ENCODE measurements around the gene SRBD1. TPM values are rescaled to one million over a fixed set of nuclear protein-coding genes. Genes with fewer than 3 reads are reported as not detected.

Gene SRBD1
- total and polyA plus RNA-seq, 2 experiments from 2014 or later, result 8.1 to 19.2 TPM

DNA sequence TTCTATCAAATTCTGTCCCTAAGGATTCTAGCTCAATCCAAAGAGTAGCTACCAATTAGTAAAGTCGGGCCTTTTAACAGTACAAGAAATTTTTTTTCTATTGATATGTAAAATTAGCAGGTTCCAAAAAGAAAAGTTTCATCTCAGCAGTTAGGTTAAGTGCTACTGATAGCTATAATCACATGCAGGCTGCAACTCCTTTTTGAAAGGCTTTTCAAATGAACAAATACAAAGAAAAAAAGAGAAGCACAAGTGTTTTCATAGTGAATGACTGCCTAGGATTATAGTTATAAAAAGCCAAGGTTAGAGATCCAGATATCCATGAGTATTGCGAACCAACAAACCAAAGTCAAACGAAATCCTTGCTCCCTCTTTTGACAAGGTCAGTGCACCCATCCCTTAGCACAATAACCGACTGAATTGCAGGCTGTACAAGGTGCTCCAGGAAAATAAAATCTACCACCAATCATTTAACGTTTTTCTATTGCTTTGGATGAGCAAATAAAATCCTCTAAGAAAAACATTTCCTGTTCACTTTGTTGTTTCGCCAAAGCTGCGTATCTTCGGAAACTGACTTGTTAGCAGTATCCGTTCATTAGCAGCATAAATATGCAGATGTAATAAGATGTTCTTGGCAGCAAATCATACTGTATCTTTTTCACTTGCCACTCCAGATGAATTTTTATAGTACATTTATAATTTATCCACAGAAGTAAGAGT, 100.2 kb downstream of the SRBD1 start:
- TF ChIP-seq EZH2 (IDR thresholded peaks at IDR 0.05; ENCODE audit: insufficient read depth, poor library complexity, severe bottlenecking), result no peak
- TF ChIP-seq EZH2phosphoT487 (IDR thresholded peaks at IDR 0.05; ENCODE audit: insufficient read depth, low read depth), result no peak

DNA sequence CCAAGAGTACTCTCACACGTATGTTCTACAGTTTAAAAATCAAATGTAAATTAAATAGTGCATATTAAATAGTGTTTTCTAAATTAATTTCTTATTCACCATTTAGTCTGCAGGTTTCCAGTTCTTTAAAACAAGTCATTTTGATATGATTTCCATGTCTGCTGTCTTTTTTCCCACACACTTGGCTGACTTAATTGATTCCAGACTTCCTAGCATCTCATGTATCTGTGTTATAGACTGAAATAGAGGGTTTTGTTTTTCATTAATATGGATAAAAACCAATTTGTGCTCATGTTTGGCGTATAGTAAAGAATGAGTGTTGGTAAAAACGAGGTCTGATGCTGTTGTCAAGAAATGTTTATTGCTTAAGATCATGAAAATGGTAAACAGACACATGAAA, 104.3 kb downstream of the SRBD1 start:
- Histone ChIP-seq H3K4me3 (no peak overlapping the region), H3K9me3 (ENCODE audit: low read depth) (no peaks in the 10 kb centered on the region), H3K9me2 (ENCODE audit: insufficient read depth) (no peaks in the 10 kb centered on the region), H3K4me1 (ENCODE audit: insufficient read depth) (no peaks in the 10 kb centered on the region), H3K36me3 (ENCODE audit: low read depth) (no peaks in the 10 kb centered on the region), H3K9ac (no peak overlapping the region), H3F3A (ENCODE audit: insufficient read depth) (no peaks in the 10 kb centered on the region), H3K79me2 (ENCODE audit: insufficient read depth) (no peaks in the 10 kb centered on the region), H4K20me1 (ENCODE audit: insufficient read depth) (no peaks in the 10 kb centered on the region), H3K27ac (no peak overlapping the region), H3K27me3 (replicated peaks; ENCODE audit: insufficient read depth) (no peaks in the 10 kb centered on the region), H3K4me2 (ENCODE audit: unreplicated experiment) (no peak overlapping the region), H2AFZ (no peak overlapping the region)
- no peak for DNase-seq
- in situ Hi-C loops (cut with MboI), result no loop called here
- WGBS, 2 experiments (ENCODE audit: low coverage in 1 of 2, low lambda C conversion rate in 2 of 2, missing lambda C conversion rate in 2 of 2), result 65 to 66% methylated on average over 3 of the region's 3 CpGs
- TF ChIP-seq EZH2phosphoT487 (IDR thresholded peaks at IDR 0.05; ENCODE audit: insufficient read depth, low read depth) (no peak), EZH2 (IDR thresholded peaks at IDR 0.05; ENCODE audit: insufficient read depth, poor library complexity, severe bottlenecking) (no peak)

More for the DNA sequence above, 100.2 kb downstream of the SRBD1 start:
- H3K9me2 ChIP-seq (ENCODE audit: insufficient read depth), result no peaks in the 10 kb centered on the region
- no peak for DNase-seq
- no peak overlapping the region for H3K4me2 ChIP-seq (ENCODE audit: unreplicated experiment)
- H4K20me1 ChIP-seq (ENCODE audit: insufficient read depth), result no peaks in the 10 kb centered on the region
- in situ Hi-C loops (cut with MboI), result no loop called here
- 61 to 64% methylated on average over 9 of the region's 9 CpGs for WGBS, 2 experiments (ENCODE audit: low coverage in 1 of 2, low lambda C conversion rate in 2 of 2, missing lambda C conversion rate in 2 of 2)
- H3F3A ChIP-seq (ENCODE audit: insufficient read depth), result no peaks in the 10 kb centered on the region
- no peaks in the 10 kb centered on the region for H3K79me2 ChIP-seq (ENCODE audit: insufficient read depth)
- no peaks in the 10 kb centered on the region for H3K27me3 ChIP-seq (replicated peaks; ENCODE audit: insufficient read depth)
- H3K9me3 ChIP-seq (ENCODE audit: low read depth), result no peaks in the 10 kb centered on the region
- H2AFZ ChIP-seq, result no peak overlapping the region
- H3K4me1 ChIP-seq (ENCODE audit: insufficient read depth), result no peaks in the 10 kb centered on the region
- no peak overlapping the region for H3K27ac ChIP-seq
- no peak overlapping the region for H3K4me3 ChIP-seq
- no peaks in the 10 kb centered on the region for H3K36me3 ChIP-seq (ENCODE audit: low read depth)
- no peak overlapping the region for H3K9ac ChIP-seq

GRCh38 chr2:45505138-45505537, 105.9 kb downstream of the SRBD1 start:
- Histone ChIP-seq H3K27ac (no peak overlapping the region), H3K27me3 (replicated peaks; ENCODE audit: insufficient read depth) (no peaks in the 10 kb centered on the region), H3K4me1 (ENCODE audit: insufficient read depth) (no peaks in the 10 kb centered on the region), H3K4me2 (ENCODE audit: unreplicated experiment) (no peak overlapping the region), H4K20me1 (ENCODE audit: insufficient read depth) (no peaks in the 10 kb centered on the region), H3K9me3 (ENCODE audit: low read depth) (no peaks in the 10 kb centered on the region), H3K4me3 (no peak overlapping the region), H3K36me3 (ENCODE audit: low read depth) (no peaks in the 10 kb centered on the region), H3K9me2 (ENCODE audit: insufficient read depth) (no peaks in the 10 kb centered on the region), H3K79me2 (ENCODE audit: insufficient read depth) (no peaks in the 10 kb centered on the region), H3F3A (ENCODE audit: insufficient read depth) (no peaks in the 10 kb centered on the region), H3K9ac (no peak overlapping the region), H2AFZ (no peak overlapping the region)
- in situ Hi-C loops (cut with MboI), result no loop called here
- DNase-seq, result no peak
- TF ChIP-seq EZH2 (IDR thresholded peaks at IDR 0.05; ENCODE audit: insufficient read depth, poor library complexity, severe bottlenecking), result no peak
- WGBS, 2 experiments (ENCODE audit: low coverage in 1 of 2, low lambda C conversion rate in 2 of 2, missing lambda C conversion rate in 2 of 2), result 100% methylated on average over 1 of the region's 1 CpG

GRCh38 chr2:45498661-45499550, 112.2 kb downstream of the SRBD1 start:
- 92 to 96% methylated on average over 1 of the region's 1 CpG for WGBS, 2 experiments (ENCODE audit: low coverage in 1 of 2, low lambda C conversion rate in 2 of 2, missing lambda C conversion rate in 2 of 2)
- H3F3A ChIP-seq (ENCODE audit: insufficient read depth), result 0 out of 2 replicates have a peak, but pooled peaks cover 7% of the 10 kb centered on the region
- in situ Hi-C loops (cut with MboI), result no loop called here
- no peaks in the 10 kb centered on the region for H3K79me2 ChIP-seq (ENCODE audit: insufficient read depth)
- H3K27me3 ChIP-seq (replicated peaks; ENCODE audit: insufficient read depth), result no peaks in the 10 kb centered on the region
- H3K4me2 ChIP-seq (ENCODE audit: unreplicated experiment), result no peak overlapping the region
- no peak overlapping the region for H3K4me3 ChIP-seq
- H3K9ac ChIP-seq, result no peak overlapping the region
- H3K9me3 ChIP-seq (ENCODE audit: low read depth), result no peaks in the 10 kb centered on the region
- DNase-seq, result no peak
- no peaks in the 10 kb centered on the region for H3K9me2 ChIP-seq (ENCODE audit: insufficient read depth)
- no peaks in the 10 kb centered on the region for H4K20me1 ChIP-seq (ENCODE audit: insufficient read depth)
- peaks cover 7% of the 10 kb centered on the region; the same call in 1 of the 2 replicates for H3K4me1 ChIP-seq (ENCODE audit: insufficient read depth)
- TF ChIP-seq EZH2 (IDR thresholded peaks at IDR 0.05; ENCODE audit: insufficient read depth, poor library complexity, severe bottlenecking), result no peak
- no peak for TF ChIP-seq EZH2phosphoT487 (IDR thresholded peaks at IDR 0.05; ENCODE audit: insufficient read depth, low read depth)
- no peak overlapping the region for H2AFZ ChIP-seq
- H3K27ac ChIP-seq, result no peak overlapping the region
- H3K36me3 ChIP-seq (ENCODE audit: low read depth), result no peaks in the 10 kb centered on the region
